ENCODE results near the gene KLK14. TPM values are rescaled to one million over a fixed set of nuclear protein-coding genes. Genes with fewer than 3 reads are reported as not detected.

KLK14 gene
- polyA plus RNA-seq, 1 donor (not counting 4 experiments of a cell fraction or from before 2014, with no cell fraction given) = 0.05 TPM

DNA sequence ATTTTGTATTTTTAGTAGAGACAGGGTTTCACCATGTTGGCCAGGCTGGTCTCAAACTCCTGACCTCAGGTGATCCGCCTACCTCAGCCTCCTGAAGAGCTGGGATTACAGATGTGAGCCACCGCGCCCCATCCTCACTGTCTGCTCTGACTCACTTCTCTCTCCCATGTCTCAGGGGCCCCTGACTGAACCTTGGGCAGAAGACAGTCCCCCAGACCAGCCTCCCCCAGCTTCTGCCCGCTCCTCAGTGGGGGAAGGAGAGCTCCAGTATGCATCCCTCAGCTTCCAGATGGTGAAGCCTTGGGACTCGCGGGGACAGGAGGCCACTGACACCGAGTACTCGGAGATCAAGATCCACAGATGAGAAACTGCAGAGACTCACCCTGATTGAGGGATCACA lies 47.0 kb upstream of the KLK14 start:
- dilution Hi-C loops (cut with MboI; ENCODE audit: extremely low pct_ligation_motif_present, low sequenced_read_pairs) = no loop called here
- no peak for TF ChIP-seq EZH2 (IDR thresholded peaks at IDR 0.05; ENCODE audit: low read length)
- TF ChIP-seq, protein P1, sequence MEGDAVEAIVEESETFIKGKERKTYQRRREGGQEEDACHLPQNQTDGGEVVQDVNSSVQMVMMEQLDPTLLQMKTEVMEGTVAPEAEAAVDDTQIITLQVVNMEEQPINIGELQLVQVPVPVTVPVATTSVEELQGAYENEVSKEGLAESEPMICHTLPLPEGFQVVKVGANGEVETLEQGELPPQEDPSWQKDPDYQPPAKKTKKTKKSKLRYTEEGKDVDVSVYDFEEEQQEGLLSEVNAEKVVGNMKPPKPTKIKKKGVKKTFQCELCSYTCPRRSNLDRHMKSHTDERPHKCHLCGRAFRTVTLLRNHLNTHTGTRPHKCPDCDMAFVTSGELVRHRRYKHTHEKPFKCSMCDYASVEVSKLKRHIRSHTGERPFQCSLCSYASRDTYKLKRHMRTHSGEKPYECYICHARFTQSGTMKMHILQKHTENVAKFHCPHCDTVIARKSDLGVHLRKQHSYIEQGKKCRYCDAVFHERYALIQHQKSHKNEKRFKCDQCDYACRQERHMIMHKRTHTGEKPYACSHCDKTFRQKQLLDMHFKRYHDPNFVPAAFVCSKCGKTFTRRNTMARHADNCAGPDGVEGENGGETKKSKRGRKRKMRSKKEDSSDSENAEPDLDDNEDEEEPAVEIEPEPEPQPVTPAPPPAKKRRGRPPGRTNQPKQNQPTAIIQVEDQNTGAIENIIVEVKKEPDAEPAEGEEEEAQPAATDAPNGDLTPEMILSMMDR (optimal IDR thresholded peaks at IDR 0.05 in 1 of 3, IDR thresholded peaks at IDR 0.05 in 1 of 3, conservative IDR thresholded peaks at IDR 0.05 in 1 of 3; ENCODE audit: extremely low read depth in 1 of 3, insufficient read depth in 2 of 3, low read length in 3 of 3) = no peak
- Histone ChIP-seq H3K9me3 (ENCODE audit: control insufficient read depth, low read depth, low read length) (no peaks in the 10 kb centered on the region), H3K4me1 (ENCODE audit: control insufficient read depth, extremely low read depth, insufficient read depth, low read length) (no peaks in the 10 kb centered on the region), H4K20me1 (ENCODE audit: control insufficient read depth, extremely low read depth, insufficient read depth, low read length) (no peaks in the 10 kb centered on the region), H3K4me3 (ENCODE audit: control insufficient read depth in 2 of 3, extremely low read depth in 1 of 3, insufficient read depth in 2 of 3, low read depth in 1 of 3, low read length in 3 of 3) (no peak overlapping the region), H3K4me2 (ENCODE audit: control insufficient read depth, extremely low read depth, insufficient read depth, low read depth, low read length) (no peak overlapping the region), H2AFZ (ENCODE audit: control insufficient read depth, low read length) (no peak overlapping the region), H3K27me3 (ENCODE audit: control insufficient read depth, extremely low read depth, insufficient read depth, low read length) (no peaks in the 10 kb centered on the region), H3K9me1 (ENCODE audit: control insufficient read depth, extremely low read depth, insufficient read depth, low read length) (no peaks in the 10 kb centered on the region), H3K79me2 (ENCODE audit: control insufficient read depth, insufficient read depth, low read length) (no peaks in the 10 kb centered on the region), H3K27ac (ENCODE audit: control insufficient read depth, insufficient read depth, low read length) (no peak overlapping the region), H3K9ac (ENCODE audit: control insufficient read depth, extremely low read depth, insufficient read depth, low read length) (no peak overlapping the region), H3K36me3 (ENCODE audit: control insufficient read depth in 2 of 2, extremely low read depth in 1 of 2, insufficient read depth in 2 of 2, low read length in 2 of 2) (no peaks in the 10 kb centered on the region)
- FAIRE-seq = no peak
- DNase-seq (ENCODE audit: low read depth, low spot score) = no peak

DNA sequence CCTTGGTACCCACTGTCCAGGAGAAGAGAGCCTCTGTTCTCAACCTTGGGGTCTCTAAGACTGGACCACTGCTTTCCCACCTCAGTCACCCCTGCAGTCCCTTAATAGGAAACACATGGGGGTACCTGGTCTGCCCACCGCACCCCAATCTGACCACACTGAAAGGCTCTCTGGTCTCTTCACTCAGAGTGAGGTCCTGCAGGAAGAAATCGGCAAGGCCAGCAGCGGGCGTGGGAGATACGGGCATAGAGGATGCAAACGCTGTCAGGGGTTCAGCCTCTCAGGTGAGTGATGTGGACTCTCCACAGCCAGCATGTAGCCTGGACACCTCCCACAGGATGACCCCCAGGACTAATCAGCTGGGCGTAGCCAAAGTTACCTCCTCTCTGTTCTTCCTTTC lies 45.5 kb upstream of the KLK14 start:
- no peak overlapping the region for H3K4me3 ChIP-seq (ENCODE audit: control insufficient read depth in 2 of 3, extremely low read depth in 1 of 3, insufficient read depth in 2 of 3, low read depth in 1 of 3, low read length in 3 of 3)
- H3K4me2 ChIP-seq (ENCODE audit: control insufficient read depth, extremely low read depth, insufficient read depth, low read depth, low read length) = no peak overlapping the region
- H3K27ac ChIP-seq (ENCODE audit: control insufficient read depth, insufficient read depth, low read length) = no peak overlapping the region
- FAIRE-seq = no peak
- TF ChIP-seq, protein P1 (optimal IDR thresholded peaks at IDR 0.05 in 1 of 3, IDR thresholded peaks at IDR 0.05 in 1 of 3, conservative IDR thresholded peaks at IDR 0.05 in 1 of 3; ENCODE audit: extremely low read depth in 1 of 3, insufficient read depth in 2 of 3, low read length in 3 of 3) = no peak
- no peak for TF ChIP-seq EZH2 (IDR thresholded peaks at IDR 0.05; ENCODE audit: low read length)
- no peak overlapping the region for H2AFZ ChIP-seq (ENCODE audit: control insufficient read depth, low read length)
- no peaks in the 10 kb centered on the region for H3K4me1 ChIP-seq (ENCODE audit: control insufficient read depth, extremely low read depth, insufficient read depth, low read length)
- no peaks in the 10 kb centered on the region for H3K9me1 ChIP-seq (ENCODE audit: control insufficient read depth, extremely low read depth, insufficient read depth, low read length)
- H3K79me2 ChIP-seq (ENCODE audit: control insufficient read depth, insufficient read depth, low read length) = no peaks in the 10 kb centered on the region
- DNase-seq (ENCODE audit: low read depth, low spot score) = no peak
- H3K36me3 ChIP-seq (ENCODE audit: control insufficient read depth in 2 of 2, extremely low read depth in 1 of 2, insufficient read depth in 2 of 2, low read length in 2 of 2) = no peaks in the 10 kb centered on the region
- H3K27me3 ChIP-seq (ENCODE audit: control insufficient read depth, extremely low read depth, insufficient read depth, low read length) = no peaks in the 10 kb centered on the region
- no peak overlapping the region for H3K9ac ChIP-seq (ENCODE audit: control insufficient read depth, extremely low read depth, insufficient read depth, low read length)
- H3K9me3 ChIP-seq (ENCODE audit: control insufficient read depth, low read depth, low read length) = no peaks in the 10 kb centered on the region
- dilution Hi-C loops (cut with MboI; ENCODE audit: extremely low pct_ligation_motif_present, low sequenced_read_pairs) = no loop called here
- no peaks in the 10 kb centered on the region for H4K20me1 ChIP-seq (ENCODE audit: control insufficient read depth, extremely low read depth, insufficient read depth, low read length)
